MM.1S (cell line): ENCODE results near the gene BEST4.

Experiments used
- EZH2 ChIP-seq: fragments of 300-600 bp; sonication (generic); optimal IDR thresholded peaks from 2 replicates; pipeline ENCODE3; 2017; ENCODE audit warnings: low read depth, mild to moderate bottlenecking, antibody characterized with exemption, low read length, mixed read lengths
- EZH2phosphoT487 ChIP-seq: fragments of 300-600 bp; sonication (generic); IDR thresholded peaks from 2 replicates; pipeline ENCODE4 v1.6.1; 2018; ENCODE audit warnings: antibody characterized with exemption, low read length
- TF ChIP-seq, protein P1 (sequence below): fragments of 300-600 bp; sonication (generic); IDR thresholded peaks from 2 replicates; pipeline ENCODE4 v1.5.1; 2016; ENCODE audit warnings: antibody characterized with exemption, low read length, mixed read lengths

DNA sequence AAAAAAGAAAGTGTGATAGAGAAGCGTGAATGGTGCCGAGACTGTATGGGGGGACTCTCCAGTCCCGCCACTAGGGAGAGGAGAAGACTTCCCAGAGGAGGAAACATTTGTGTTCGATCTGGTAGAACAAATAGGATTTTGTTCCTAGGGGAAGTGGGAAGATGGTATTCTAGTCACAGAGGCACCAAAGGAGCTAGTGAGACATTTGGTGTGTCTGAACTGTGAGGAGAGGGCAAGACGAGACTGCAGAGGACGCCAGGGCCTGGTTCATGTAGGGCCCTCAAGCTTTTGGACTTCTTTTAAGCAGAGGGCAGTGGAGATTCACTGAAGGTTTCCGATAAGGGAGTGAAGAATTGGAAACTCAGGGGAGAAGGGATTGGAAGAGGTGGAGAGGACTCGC is 23.3 kb upstream of the BEST4 start:
- TF ChIP-seq, protein P1, sequence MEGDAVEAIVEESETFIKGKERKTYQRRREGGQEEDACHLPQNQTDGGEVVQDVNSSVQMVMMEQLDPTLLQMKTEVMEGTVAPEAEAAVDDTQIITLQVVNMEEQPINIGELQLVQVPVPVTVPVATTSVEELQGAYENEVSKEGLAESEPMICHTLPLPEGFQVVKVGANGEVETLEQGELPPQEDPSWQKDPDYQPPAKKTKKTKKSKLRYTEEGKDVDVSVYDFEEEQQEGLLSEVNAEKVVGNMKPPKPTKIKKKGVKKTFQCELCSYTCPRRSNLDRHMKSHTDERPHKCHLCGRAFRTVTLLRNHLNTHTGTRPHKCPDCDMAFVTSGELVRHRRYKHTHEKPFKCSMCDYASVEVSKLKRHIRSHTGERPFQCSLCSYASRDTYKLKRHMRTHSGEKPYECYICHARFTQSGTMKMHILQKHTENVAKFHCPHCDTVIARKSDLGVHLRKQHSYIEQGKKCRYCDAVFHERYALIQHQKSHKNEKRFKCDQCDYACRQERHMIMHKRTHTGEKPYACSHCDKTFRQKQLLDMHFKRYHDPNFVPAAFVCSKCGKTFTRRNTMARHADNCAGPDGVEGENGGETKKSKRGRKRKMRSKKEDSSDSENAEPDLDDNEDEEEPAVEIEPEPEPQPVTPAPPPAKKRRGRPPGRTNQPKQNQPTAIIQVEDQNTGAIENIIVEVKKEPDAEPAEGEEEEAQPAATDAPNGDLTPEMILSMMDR: no peak
- TF ChIP-seq EZH2phosphoT487: no peak
- no peak for TF ChIP-seq EZH2
